ENCODE results near the gene NXPH3. TPM values are rescaled to one million over a fixed set of nuclear protein-coding genes. Genes with fewer than 3 reads are reported as not detected.

Gene NXPH3
- total RNA-seq, 3 donors from 2014 or later (not counting 1 experiment from before 2014, with no cell fraction given), result not detected

GRCh38 chr17:49552070-49552751 is 23.5 kb upstream of the NXPH3 start:
- Histone ChIP-seq H3K27me3 (ENCODE audit: control insufficient read depth, insufficient read depth, low read length) (no peaks in the 10 kb centered on the region), H3K4me1 (ENCODE audit: control insufficient read depth, insufficient read depth, low read length) (peaks cover 17% of the 10 kb centered on the region), H3K36me3 (ENCODE audit: control insufficient read depth, insufficient read depth, low read length) (no peaks in the 10 kb centered on the region), H3K27ac (ENCODE audit: low read length) (no peak overlapping the region), H3K4me3 (ENCODE audit: low read length) (no peak overlapping the region), H3K9me3 (ENCODE audit: control insufficient read depth, insufficient read depth, low read length) (no peaks in the 10 kb centered on the region)
- peaks cover 6 to 27% of the 10 kb centered on the region in 2 donors for H3K4me1 Mint-ChIP-seq
- no peaks in the 10 kb centered on the region for H3K36me3 Mint-ChIP-seq
- no peak for ATAC-seq
- TF ChIP-seq CTCF (IDR thresholded peaks at IDR 0.05), result no peak
- peaks cover 0 to 5% of the 10 kb centered on the region in 2 donors for H3K27me3 Mint-ChIP-seq (ENCODE audit: low read depth in 2 of 2)
- no peak overlapping the region for H3K4me3 Mint-ChIP-seq
- intact Hi-C loops (cut with micrococcal nuclease), result no loop called here
- WGBS (ENCODE audit: insufficient coverage), result 96% methylated on average over 27 of the region's 27 CpGs
- H3K27ac Mint-ChIP-seq, result no peak overlapping the region
- no peak for DNase-seq
- no peaks in the 10 kb centered on the region for H3K9me3 Mint-ChIP-seq

GRCh38 chr17:49553676-49554335 is 21.9 kb upstream of the NXPH3 start:
- intact Hi-C loops (cut with micrococcal nuclease), result no loop called here
- Histone ChIP-seq H3K4me3 (ENCODE audit: low read length) (no peak overlapping the region), H3K27me3 (ENCODE audit: control insufficient read depth, insufficient read depth, low read length) (no peaks in the 10 kb centered on the region), H3K4me1 (ENCODE audit: control insufficient read depth, insufficient read depth, low read length) (peaks cover 17% of the 10 kb centered on the region), H3K36me3 (ENCODE audit: control insufficient read depth, insufficient read depth, low read length) (no peaks in the 10 kb centered on the region), H3K9me3 (ENCODE audit: control insufficient read depth, insufficient read depth, low read length) (no peaks in the 10 kb centered on the region), H3K27ac (ENCODE audit: low read length) (no peak overlapping the region)
- Mint-ChIP-seq H3K9me3 (no peaks in the 10 kb centered on the region), H3K36me3 (no peaks in the 10 kb centered on the region), H3K4me3 (peak overlapping the region; percentile 10), H3K27me3 (ENCODE audit: low read depth in 2 of 2) (peaks cover 0 to 9% of the 10 kb centered on the region in 2 donors), H3K4me1 (peaks cover 6 to 32% of the 10 kb centered on the region in 2 donors), H3K27ac (peak overlapping the region; percentile 7 to 42)
- peak in 2 of 3 donors; percentile 32 to 54 for ATAC-seq
- DNase-seq, result no peak
- 81% methylated on average over 8 of the region's 8 CpGs for WGBS (ENCODE audit: insufficient coverage)
- no peak for TF ChIP-seq CTCF (IDR thresholded peaks at IDR 0.05)

DNA sequence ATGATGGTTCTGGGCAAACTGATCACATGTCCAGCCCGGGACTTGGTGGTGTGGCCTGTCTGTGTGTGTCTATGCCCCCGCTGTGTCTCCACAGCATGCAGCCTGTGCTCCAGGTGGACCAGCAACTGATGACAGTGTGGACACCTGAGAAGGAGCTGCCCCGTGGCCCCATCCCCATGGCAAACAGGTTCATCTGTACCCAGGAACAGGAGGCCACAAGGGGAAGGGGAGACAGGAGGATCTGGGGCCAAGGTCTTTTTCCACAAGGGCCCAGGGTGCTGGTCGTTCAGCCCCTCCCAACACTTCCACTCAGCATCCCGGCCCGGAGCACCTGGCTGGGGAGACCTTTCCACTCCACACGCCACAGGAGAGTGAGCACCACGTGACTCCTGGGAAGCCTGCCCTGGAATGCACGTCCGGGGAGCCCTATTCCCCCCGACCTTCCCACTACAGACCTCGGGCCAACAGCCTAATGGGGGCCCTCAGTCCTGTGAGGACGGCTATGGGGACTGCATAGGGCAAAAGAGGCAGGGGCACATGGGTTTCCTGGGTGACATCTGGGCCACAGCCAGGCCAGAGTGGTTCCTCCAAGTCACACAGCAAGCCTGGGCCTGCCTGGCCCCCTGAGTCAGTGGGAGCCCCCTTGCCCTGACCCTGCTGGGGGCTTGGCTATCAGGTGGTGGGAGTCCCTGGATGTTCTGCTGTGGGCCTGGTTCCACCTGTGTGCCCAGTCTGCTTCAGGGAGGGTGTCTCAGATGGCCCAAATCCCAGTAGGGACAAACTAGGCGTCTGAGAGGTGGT is 20.8 kb upstream of the NXPH3 start:
- Mint-ChIP-seq H3K36me3 (no peaks in the 10 kb centered on the region), H3K27me3 (ENCODE audit: low read depth in 2 of 2) (peaks cover 0 to 9% of the 10 kb centered on the region in 2 donors), H3K9me3 (no peaks in the 10 kb centered on the region), H3K4me3 (no peak overlapping the region), H3K27ac (no peak overlapping the region), H3K4me1 (peaks cover 6 to 32% of the 10 kb centered on the region in 2 donors)
- H3K4me1 ChIP-seq (ENCODE audit: control insufficient read depth, insufficient read depth, low read length), result peaks cover 17% of the 10 kb centered on the region
- intact Hi-C loops (cut with micrococcal nuclease), result loop anchor here (5.0 kb wide), 1 partner anchor 238 kb away; no protein-coding TSS in a partner anchor
- no peak overlapping the region for H3K4me3 ChIP-seq (ENCODE audit: low read length)
- H3K27me3 ChIP-seq (ENCODE audit: control insufficient read depth, insufficient read depth, low read length), result no peaks in the 10 kb centered on the region
- TF ChIP-seq CTCF (IDR thresholded peaks at IDR 0.05), result no peak
- H3K36me3 ChIP-seq (ENCODE audit: control insufficient read depth, insufficient read depth, low read length), result no peaks in the 10 kb centered on the region
- ATAC-seq (no peak), DNase-seq (no peak)
- 92% methylated on average over 14 of the region's 14 CpGs for WGBS (ENCODE audit: insufficient coverage)
- no peak overlapping the region for H3K27ac ChIP-seq (ENCODE audit: low read length)
- no peaks in the 10 kb centered on the region for H3K9me3 ChIP-seq (ENCODE audit: control insufficient read depth, insufficient read depth, low read length)
